ENCODE measurements around the gene MACROD1.
"Not testable (repeated sequence)": the region's sequence is repeated elsewhere in the genome, so short reads cannot be mapped to it uniquely, and the experiment has no call there.

MACROD1 gene

GRCh38 chr11:63974259-63975143, 191.4 kb downstream of the MACROD1 start, which contains the start of gene COX8A:
TSS of gene COX8A (plus strand) at chr11:63974620. CDS start at chr11:63974681, 61 bp downstream.
- H3K36me3 ChIP-seq (ENCODE audit: insufficient read depth, low read length): peaks cover 17% of the 10 kb centered on the region
- peak within 1 kb of the TSS; percentile 100 for H3K4me3 ChIP-seq (ENCODE audit: low read length)
- peak within 1 kb of the TSS; percentile 98 for H3K9ac ChIP-seq (ENCODE audit: low read depth, low read length)
- H3K27me3 ChIP-seq (ENCODE audit: control insufficient read depth, insufficient read depth, low read length): no peaks in the 10 kb centered on the region
- H3K9me3 ChIP-seq (replicated peaks; ENCODE audit: low read length): no peaks in the 10 kb centered on the region
- H3K4me2 ChIP-seq (ENCODE audit: low read length): peak within 1 kb of the TSS; percentile 93
- peaks cover 18% of the 10 kb centered on the region for H3K4me1 ChIP-seq (ENCODE audit: control insufficient read depth, insufficient read depth, low read length)

GRCh38 chr11:63973912-63974258, 192.0 kb downstream of the MACROD1 start:
- not testable (repeated sequence) for H3K9ac ChIP-seq (ENCODE audit: low read depth, low read length); H3K27me3 ChIP-seq (ENCODE audit: control insufficient read depth, insufficient read depth, low read length); H3K9me3 ChIP-seq (replicated peaks; ENCODE audit: low read length)
- Histone ChIP-seq H3K4me3 (ENCODE audit: low read length) (peak overlapping the region; percentile 50), H3K36me3 (ENCODE audit: insufficient read depth, low read length) (peaks cover 13% of the 10 kb centered on the region), H3K4me1 (ENCODE audit: control insufficient read depth, insufficient read depth, low read length) (peaks cover 18% of the 10 kb centered on the region), H3K4me2 (ENCODE audit: low read length) (peak overlapping the region; percentile 65)

- Histone ChIP-seq H3K4me1 (ENCODE audit: control insufficient read depth, insufficient read depth, low read length) (peaks cover 3% of the 10 kb centered on the region), H3K4me3 (ENCODE audit: low read length) (no peak overlapping the region), H3K4me2 (ENCODE audit: low read length) (no peak overlapping the region), H3K9ac (ENCODE audit: low read depth, low read length) (no peak overlapping the region), H3K27me3 (ENCODE audit: control insufficient read depth, insufficient read depth, low read length) (no peaks in the 10 kb centered on the region), H3K36me3 (ENCODE audit: insufficient read depth, low read length) (no peaks in the 10 kb centered on the region), H3K9me3 (replicated peaks; ENCODE audit: low read length) (no peaks in the 10 kb centered on the region)
These were observed 195.0 kb downstream of the MACROD1 start for GRCh38 chr11:63970902-63971301.

DNA sequence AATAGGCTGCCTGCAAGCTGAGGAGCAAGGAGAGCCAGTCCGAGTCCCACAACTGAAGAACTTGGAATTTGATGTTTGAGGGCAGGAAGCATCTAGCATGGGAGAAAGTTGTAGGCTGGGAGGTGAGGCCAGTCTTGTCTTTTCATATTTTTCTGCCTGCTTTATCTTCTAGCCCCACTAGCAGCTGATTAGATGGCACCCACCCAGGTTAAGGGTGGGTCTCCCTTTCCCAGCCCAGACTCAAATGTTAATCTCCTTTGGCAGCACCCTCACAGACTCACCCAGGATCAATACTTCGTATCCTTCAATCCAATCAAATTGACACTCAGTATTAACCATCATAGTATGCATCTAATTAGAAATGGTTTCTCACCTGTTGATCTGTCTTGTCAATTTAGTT, 196.5 kb downstream of the MACROD1 start:
- Histone ChIP-seq H3K9ac (ENCODE audit: low read depth, low read length) (no peak overlapping the region), H3K4me3 (ENCODE audit: low read length) (no peak overlapping the region), H3K4me1 (ENCODE audit: control insufficient read depth, insufficient read depth, low read length) (no peaks in the 10 kb centered on the region), H3K9me3 (replicated peaks; ENCODE audit: low read length) (no peaks in the 10 kb centered on the region), H3K27me3 (ENCODE audit: control insufficient read depth, insufficient read depth, low read length) (no peaks in the 10 kb centered on the region), H3K36me3 (ENCODE audit: insufficient read depth, low read length) (no peaks in the 10 kb centered on the region), H3K4me2 (ENCODE audit: low read length) (no peak overlapping the region)

- H3K4me2 ChIP-seq (ENCODE audit: low read length): no peak overlapping the region
- H3K9me3 ChIP-seq (replicated peaks; ENCODE audit: low read length): no peaks in the 10 kb centered on the region
- H3K4me1 ChIP-seq (ENCODE audit: control insufficient read depth, insufficient read depth, low read length): peaks cover 8% of the 10 kb centered on the region
- no peaks in the 10 kb centered on the region for H3K36me3 ChIP-seq (ENCODE audit: insufficient read depth, low read length)
- no peak overlapping the region for H3K4me3 ChIP-seq (ENCODE audit: low read length)
- no peak overlapping the region for H3K9ac ChIP-seq (ENCODE audit: low read depth, low read length)
- H3K27me3 ChIP-seq (ENCODE audit: control insufficient read depth, insufficient read depth, low read length): no peaks in the 10 kb centered on the region
These were observed 199.5 kb downstream of the MACROD1 start for GRCh38 chr11:63966444-63966843.

DNA sequence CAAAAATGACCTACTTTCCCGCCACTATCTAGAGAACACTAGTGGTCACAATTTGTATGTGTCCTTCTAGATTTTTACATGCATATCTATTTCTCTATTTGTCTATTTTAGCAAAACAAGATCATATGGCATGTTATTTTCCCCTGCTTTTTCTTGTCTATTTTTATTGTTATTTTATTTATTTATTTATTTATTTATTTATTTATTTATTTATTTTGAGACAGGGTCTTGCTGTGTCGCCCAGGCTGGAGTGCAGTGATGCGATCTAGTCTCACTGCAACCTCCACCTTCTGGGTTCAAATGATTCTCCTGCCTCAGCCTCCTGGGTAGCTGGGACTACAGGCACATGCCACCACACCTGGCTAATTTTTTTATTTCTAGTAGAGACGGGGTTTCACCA, 202.0 kb downstream of the MACROD1 start:
- H3K4me1 ChIP-seq (ENCODE audit: control insufficient read depth, insufficient read depth, low read length): peaks cover 14% of the 10 kb centered on the region
- H3K4me2 ChIP-seq (ENCODE audit: low read length); H3K9ac ChIP-seq (ENCODE audit: low read depth, low read length); H3K27me3 ChIP-seq (ENCODE audit: control insufficient read depth, insufficient read depth, low read length); H3K9me3 ChIP-seq (replicated peaks; ENCODE audit: low read length); H3K36me3 ChIP-seq (ENCODE audit: insufficient read depth, low read length); H3K4me3 ChIP-seq (ENCODE audit: low read length): not testable (repeated sequence)

GRCh38 chr11:63961608-63962412, 204.1 kb downstream of the MACROD1 start:
- Histone ChIP-seq H3K9ac (ENCODE audit: low read depth, low read length) (no peak overlapping the region), H3K27me3 (ENCODE audit: control insufficient read depth, insufficient read depth, low read length) (no peaks in the 10 kb centered on the region), H3K4me3 (ENCODE audit: low read length) (no peak overlapping the region)

DNA sequence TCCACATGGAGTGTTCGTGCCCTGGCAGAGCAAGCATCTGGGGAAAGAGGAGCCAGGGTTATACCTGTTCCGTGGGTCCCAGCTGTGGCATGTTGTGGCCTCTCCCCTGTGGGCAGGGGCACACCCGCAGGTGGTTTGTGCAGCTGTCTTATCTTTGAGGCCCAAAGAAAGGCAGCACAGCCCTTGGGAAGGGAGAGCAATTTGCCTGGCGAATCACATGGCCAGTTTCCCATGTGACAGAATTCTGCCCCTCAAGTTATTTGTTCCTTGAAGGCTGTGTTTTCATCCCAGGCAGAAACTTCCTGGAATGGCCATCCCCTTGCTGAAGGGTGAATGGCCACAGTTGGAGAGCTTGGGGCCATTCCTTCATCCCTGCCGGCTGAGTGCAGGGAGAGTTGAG, 207.9 kb downstream of the MACROD1 start:
- no peak overlapping the region for H3K9ac ChIP-seq (ENCODE audit: low read depth, low read length)
- H3K36me3 ChIP-seq (ENCODE audit: insufficient read depth, low read length): peaks cover 33% of the 10 kb centered on the region
- no peaks in the 10 kb centered on the region for H3K9me3 ChIP-seq (replicated peaks; ENCODE audit: low read length)
- no peak overlapping the region for H3K4me3 ChIP-seq (ENCODE audit: low read length)
- no peak overlapping the region for H3K4me2 ChIP-seq (ENCODE audit: low read length)
- H3K27me3 ChIP-seq (ENCODE audit: control insufficient read depth, insufficient read depth, low read length): no peaks in the 10 kb centered on the region
- H3K4me1 ChIP-seq (ENCODE audit: control insufficient read depth, insufficient read depth, low read length): peaks cover 14% of the 10 kb centered on the region

More at GRCh38 chr11:63961608-63962412, 204.1 kb downstream of the MACROD1 start:
- H3K36me3 ChIP-seq (ENCODE audit: insufficient read depth, low read length): no peaks in the 10 kb centered on the region
- peak overlapping the region; percentile 54 for H3K4me2 ChIP-seq (ENCODE audit: low read length)
- no peaks in the 10 kb centered on the region for H3K9me3 ChIP-seq (replicated peaks; ENCODE audit: low read length)
- peaks cover 14% of the 10 kb centered on the region for H3K4me1 ChIP-seq (ENCODE audit: control insufficient read depth, insufficient read depth, low read length)

- no peaks in the 10 kb centered on the region for H3K27me3 ChIP-seq (ENCODE audit: control insufficient read depth, insufficient read depth, low read length)
- no peak overlapping the region for H3K4me2 ChIP-seq (ENCODE audit: low read length)
- no peak overlapping the region for H3K9ac ChIP-seq (ENCODE audit: low read depth, low read length)
- no peak overlapping the region for H3K4me3 ChIP-seq (ENCODE audit: low read length)
- no peaks in the 10 kb centered on the region for H3K9me3 ChIP-seq (replicated peaks; ENCODE audit: low read length)
- no peaks in the 10 kb centered on the region for H3K4me1 ChIP-seq (ENCODE audit: control insufficient read depth, insufficient read depth, low read length)
- peaks cover 53% of the 10 kb centered on the region for H3K36me3 ChIP-seq (ENCODE audit: insufficient read depth, low read length)
These were observed 213.3 kb downstream of the MACROD1 start for GRCh38 chr11:63952570-63952969.

GRCh38 chr11:63951779-63952536, 214.0 kb downstream of the MACROD1 start:
- H3K9ac ChIP-seq (ENCODE audit: low read depth, low read length): no peak overlapping the region
- no peaks in the 10 kb centered on the region for H3K9me3 ChIP-seq (replicated peaks; ENCODE audit: low read length)
- H3K4me2 ChIP-seq (ENCODE audit: low read length): no peak overlapping the region
- H3K27me3 ChIP-seq (ENCODE audit: control insufficient read depth, insufficient read depth, low read length): no peaks in the 10 kb centered on the region
- H3K4me3 ChIP-seq (ENCODE audit: low read length): no peak overlapping the region
- peaks cover 54% of the 10 kb centered on the region for H3K36me3 ChIP-seq (ENCODE audit: insufficient read depth, low read length)
- no peaks in the 10 kb centered on the region for H3K4me1 ChIP-seq (ENCODE audit: control insufficient read depth, insufficient read depth, low read length)

Measured in skeletal muscle satellite cell (primary cell).